Measurements from ENCODE around the gene DOCK10.

Gene DOCK10

DNA sequence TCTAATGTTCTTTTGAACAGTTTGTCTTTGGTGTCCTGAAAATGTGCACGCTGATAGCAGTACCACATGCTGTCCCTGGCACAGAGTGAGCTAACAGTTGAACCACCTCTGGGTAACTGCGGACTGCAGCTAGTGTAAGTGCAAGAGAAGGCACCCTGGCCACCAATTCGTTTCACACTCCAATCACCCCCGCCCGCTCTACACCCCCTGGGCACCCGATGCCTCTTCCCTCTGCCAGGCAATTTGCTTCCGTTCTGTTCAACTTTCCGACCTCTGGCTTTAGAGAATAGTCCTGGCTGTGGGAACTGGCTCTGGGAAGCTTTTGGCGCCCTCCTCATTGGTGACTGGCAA is 1.4 kb downstream of the DOCK10 start:
- no peak for DNase-seq

DNA sequence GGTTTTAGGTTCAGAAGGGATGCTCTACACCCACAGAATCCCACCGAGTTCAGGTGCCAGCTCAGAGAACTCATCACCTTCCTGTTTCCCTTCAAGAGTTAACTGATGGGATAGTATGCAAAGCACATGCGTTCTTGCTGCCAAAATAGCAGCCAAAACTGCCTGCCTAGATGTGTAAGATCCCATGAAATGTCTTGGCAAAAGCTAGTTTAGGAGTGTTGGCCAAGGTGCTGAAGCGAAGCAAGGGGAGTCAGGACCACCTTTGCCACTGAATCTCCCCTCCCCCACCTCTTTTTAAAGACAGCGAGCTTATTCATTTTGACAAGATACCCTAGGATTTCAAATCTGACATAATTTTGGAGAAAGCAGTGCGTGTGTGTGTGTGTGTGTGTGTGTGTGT is 2.1 kb downstream of the DOCK10 start:
- no peak for DNase-seq

DNA sequence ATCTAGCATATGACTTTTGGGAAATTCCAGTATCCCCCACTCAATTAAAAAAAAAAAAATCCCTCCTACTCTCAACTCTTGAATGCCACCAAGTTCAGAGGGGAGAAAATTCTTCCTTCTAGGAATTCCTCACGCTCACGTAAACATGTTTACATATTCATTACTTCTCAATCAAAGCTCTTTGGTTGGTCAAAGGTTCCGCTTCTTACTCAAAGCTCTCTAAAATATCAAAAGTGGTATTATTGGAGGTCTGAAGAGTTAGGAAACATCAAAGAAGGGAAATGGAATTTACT is 4.1 kb downstream of the DOCK10 start:
- no peak for DNase-seq

DNA sequence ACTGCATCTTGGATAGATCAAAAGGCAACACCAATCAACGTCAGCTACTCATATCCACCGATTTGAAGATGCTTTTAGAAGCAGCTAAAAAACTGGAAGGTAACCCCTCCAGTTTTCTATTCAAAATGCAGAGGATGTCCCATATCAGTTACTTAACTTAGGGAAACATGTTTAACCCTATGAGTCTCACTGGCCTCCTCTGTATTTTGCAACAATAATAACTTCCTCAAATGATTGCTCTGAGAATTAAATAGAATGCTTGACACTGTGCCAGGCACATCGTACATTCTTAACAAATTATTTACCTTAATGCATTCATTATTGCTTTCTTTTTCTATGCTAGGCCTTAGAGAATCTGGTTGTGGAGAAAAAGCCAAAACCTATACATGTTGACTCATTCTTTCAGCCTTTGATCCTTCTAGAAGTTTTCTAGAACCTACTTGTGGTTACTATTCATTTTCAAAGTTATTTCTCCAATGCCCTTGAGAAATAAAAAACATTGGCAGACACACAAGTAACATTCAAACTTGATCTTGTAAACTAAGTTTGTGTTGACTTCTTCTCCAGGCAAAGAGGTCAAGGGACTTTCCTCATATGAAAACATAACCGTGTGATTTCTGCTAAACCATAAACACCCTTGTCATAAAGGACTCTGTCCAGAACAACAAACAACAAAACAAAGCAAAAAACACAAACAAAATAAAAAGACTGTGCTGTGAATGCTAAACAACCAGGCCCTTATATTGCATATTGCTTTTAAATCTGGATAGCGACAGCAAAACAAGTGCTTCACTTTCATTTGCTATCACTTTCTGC is 4.6 kb downstream of the DOCK10 start:
- DNase-seq, result no peak

DNA sequence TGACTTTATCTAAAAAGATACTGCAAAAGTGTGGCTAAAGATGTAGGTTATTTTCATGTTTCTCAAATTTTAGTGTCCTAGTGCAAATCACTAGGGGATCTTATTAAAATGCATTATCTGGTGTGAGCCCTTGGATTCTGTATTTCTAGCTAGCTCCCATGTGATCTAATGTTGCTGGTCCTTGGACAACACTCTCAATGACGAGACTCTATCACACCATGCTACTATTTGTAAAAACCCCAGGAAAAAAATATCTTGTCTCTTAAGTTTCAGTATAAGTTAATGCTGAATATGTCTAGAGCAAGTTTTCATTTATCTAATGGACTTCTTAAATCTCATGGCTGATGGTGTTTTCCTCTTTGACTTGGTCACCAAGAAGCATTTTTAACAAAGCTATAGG is 5.8 kb downstream of the DOCK10 start:
- DNase-seq, result no peak

DNA sequence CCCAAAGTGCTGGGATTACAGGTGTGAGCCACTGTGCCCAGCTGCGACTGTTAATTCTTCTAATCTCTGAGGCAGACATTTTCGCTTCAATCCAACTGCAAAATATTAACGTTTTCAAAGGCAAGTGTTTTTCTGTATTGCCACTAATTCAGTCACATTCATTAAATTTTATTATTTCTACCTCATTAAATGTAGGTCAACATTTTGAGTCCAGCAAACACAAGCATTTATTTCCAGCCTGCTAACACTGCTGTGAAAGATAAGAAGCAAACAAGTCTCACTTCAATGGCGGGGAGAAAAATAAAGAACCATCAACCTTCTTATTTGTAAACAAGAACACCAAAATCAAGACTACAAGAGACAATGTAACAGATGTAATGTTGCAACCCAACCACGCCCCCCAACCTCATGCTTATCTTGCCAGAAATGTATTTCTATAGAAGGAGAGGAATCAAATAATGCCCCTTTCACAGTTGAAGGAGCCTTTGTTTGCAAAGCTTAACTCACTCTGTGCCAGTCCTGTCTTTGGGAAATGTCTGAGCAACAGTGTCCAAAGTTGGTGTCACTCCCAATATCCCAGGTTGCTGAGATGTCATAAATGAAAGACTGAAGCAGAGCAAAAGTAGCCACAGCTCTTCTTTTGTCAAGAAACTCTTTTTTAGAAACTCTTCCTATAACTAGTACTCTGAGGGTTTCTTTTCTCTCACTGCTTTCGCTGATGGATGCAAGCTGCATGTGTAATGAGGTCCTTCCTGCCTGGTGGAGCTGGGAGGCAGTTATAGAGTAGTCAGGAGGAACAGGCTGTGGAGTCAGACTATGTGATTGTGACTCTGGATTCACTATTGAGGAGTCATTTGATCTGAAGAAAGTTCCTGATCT is 8.6 kb downstream of the DOCK10 start:
- DNase-seq, result no peak

DNA sequence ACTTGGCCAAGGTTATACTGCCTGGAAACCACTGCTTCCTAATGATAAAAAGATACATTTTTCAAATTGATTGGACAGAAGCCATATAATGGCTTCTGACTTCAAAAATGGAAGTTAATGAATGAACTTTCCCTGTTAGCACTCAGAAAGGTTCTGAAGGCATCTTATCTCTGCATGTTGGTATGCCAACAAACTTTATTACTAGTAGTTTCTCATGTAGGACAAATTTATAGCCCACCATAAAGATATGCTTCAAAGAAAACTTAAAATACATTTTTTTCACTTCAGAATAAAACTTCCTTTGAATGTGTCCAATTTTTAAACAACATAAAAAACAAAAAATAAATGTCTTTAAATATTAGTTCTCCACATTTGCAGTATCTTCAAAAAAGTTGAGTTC is 10.0 kb downstream of the DOCK10 start:
- no peak for DNase-seq

DNA sequence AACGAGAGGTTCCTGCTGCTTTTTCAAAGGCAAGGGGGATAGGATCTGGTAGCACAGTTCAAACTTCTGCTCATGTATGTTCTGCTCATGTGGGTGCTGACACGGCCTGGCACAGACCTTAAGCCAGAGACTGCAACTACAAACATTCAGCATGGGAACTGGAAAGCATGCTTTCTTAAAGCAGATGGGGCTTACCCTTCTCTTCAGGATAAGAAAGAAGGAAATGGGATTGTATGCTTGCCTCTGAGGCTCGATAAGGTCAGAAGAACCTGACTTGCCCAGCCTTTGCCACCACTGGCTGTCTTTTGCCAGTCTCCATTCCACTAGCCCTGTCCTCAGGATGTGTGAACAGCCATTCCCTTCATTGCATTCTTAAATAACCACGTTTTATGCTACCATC is 10.7 kb downstream of the DOCK10 start:
- DNase-seq, result no peak

DNA sequence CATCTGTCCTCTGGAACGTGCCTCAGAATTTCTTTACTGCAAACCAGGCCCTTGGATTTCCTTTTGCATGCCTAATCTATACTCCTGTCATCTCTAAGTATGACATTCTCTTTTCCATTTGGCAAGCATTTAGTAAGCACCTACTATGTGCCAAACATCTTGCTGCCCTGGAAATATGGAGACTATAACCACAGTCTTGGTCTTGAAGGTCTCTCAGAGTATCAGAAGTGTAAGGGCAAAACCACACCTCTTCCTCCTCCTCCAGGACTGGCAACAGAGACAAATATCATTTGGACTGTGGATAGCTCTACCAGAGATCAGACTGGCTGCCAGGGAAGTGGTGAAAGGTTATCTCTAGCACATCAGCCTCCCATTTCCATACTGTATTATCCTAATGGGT is 11.4 kb downstream of the DOCK10 start:
- DNase-seq, result no peak

DNA sequence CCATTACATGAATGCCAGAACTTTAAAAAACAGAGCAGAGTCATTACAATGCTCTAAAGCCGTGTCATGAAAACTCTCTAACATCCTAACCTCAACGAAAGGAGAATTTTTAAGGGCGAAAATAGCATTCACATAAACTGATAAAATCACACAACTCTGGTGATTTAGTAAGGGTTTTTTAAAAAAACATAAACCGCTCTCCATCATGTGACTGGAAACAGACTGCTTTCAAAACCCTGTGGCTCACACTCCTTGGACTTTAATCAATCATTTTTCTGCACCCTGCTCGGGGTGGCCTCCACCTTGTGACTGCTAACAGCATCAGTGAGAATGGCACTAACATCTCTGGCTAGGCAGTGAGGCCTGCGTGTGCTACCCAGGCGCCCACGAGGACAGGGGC is 12.1 kb downstream of the DOCK10 start:
- no peak for DNase-seq

DNA sequence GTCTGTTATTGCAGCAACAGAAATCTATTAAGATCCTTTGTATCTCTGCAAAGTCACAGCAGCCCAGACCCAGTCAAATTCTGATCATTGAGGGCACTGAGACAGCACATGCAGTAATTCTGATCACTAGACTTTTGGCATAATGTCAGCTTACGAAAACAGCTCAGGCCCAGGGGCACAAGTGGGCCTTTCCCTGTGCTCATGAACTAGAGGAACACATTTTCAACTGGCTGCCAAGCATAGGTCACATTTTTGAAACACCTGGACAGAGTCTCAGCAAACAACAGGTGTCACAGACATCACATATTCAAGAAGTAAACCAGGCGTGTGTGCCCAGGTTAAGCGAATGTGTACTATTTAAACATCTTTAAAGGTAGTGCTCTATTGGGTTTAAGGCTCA is 13.7 kb downstream of the DOCK10 start:
- no peak for DNase-seq

DNA sequence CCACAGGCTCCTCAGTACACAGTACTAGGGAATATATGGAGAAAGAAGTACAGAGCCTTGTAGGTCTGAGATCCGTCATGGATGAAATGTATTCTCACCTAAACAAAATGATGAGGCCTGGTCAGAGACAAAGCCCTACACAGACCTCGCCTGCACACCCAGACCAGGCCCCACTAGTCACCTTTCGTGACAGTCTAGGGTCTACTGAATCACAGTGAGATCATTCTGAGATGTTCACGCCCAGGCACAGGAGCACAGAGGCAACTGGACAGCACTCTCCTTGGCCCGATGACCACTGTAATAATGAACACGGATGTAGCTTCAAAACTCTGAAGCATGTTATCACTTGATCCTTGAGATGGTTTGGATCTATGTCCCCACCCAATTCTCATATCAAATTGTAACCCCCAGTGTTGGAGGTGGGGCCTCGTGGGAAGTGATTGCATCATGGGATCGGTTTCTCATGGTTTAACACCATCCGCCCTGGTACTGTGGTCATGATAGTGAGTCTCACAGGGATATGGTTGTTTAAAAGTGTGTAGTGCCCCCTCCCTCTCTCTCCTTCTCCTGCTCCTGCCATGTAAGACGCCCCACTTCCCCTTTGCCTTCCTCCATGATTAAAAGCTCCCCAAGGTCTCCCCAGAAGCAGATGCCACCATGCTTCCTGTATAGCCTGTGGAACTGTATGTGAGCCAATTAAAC is 15.1 kb downstream of the DOCK10 start:
- DNase-seq, result no peak

DNA sequence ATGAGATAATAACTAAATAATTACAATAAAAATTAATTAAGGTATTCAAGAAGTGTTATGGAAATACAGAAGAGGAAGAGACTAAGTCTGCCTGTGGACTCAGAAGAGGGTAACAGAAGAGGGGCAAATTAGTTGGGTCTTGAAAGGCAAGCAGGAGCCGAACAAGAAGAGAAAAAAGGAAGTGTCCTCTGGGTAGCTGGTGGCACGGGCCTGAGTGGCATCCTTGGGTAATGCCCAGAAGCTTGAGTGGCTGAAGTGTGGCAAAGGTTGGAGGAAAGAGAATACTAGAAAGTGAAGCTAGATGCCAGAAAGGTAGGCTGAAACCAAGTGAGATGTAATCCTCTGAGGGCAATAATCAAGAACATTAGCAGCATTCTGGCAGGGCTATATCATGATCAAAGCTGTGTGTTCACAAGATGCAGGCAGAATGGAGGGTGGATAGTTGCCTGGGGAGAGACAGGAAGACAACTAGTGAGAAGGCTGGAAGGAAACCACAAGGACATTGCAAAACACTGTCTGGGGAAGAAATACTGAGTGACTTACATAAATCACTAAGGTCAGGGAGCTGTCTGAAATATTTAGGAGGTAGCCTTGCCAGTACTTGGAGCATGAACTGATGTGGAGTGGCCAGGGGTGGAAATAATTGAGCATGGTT is 16.2 kb downstream of the DOCK10 start:
- DNase-seq, result no peak

DNA sequence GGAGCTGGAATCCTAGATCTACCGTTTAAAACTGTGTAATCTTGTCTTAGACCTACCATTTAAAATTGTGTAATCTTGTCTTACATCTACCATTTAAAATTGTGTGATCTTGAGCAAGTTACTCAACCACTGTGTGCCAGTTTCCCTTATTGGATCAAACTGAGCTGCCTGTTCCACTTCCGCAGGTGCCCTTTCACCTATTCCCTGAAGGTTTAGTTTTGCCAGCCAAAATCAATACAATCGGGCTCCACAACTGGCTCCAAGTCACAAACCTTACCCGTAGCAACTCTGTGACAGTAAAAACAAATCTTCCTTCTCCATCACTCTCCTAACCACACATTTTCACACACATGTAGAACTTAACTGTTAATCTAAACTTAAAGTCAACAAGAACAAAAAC is 20.1 kb downstream of the DOCK10 start:
- no peak for DNase-seq

DNA sequence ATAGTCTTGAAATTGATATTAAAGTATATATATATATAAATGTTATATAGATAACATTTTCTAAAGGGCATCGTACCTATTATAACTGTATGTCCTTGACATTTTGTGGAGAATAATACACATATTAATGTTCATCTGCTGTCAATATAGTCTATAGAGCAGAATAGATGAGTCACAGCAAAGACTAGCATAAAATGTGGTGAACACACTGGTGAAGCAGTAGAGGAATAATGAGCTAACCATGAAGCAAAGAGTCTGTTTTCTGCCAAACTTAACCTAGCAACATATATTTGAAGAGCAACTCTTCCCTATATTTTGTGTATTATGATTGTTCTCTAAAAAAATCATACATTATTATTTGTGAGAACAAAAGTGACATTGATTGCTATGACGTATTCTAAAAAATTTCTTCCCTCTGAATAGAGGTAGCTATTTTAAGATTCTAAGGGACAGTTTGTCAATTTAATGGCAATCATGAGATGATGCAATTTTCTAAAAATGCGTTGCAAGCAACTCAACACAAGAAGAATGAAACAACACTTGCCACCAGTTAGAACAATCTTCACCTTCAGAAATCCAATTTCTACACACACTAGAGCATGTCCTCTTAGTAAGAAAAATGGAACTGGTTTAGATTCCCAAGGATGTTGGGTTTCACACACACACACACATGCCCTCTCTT is 22.0 kb downstream of the DOCK10 start:
- DNase-seq, result no peak

DNA sequence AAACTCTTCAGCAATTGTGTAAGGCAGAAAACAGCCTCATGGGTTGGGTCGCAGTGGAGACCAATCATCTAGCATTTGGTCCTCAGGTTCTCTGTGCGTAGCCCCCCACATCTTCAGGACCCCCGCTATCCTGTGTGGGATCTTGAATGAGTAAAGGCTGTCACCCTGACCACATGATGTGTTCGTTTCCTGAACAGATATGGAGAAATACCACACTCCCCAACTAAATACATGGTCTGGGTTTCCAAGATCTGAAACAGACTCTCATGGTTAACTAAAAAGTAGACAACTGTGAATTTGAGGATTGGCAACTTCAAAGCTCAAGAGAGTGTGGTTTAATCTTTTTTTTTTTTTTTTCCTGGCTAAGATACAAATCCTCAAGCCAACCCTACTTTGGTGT is 23.2 kb downstream of the DOCK10 start:
- DNase-seq, result no peak

DNA sequence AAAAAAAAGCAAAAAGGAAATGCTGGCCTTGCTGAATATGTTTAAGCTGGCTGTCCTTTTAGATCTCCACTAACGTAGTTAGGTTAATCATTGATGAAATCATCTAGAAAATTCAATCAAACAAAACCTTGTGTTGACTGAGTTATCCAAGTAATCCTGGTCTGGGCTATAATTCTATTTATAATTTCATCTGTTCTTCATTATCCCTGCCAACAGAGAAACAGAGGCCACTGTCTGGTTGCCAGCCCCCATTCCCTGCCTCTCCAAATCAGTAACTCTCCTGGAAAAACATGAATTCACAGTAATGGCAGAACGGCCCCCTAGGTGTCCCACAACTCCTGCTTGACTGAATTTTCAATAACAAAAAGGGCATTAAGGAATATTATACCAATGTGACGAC is 24.6 kb downstream of the DOCK10 start:
- no peak for DNase-seq

DNA sequence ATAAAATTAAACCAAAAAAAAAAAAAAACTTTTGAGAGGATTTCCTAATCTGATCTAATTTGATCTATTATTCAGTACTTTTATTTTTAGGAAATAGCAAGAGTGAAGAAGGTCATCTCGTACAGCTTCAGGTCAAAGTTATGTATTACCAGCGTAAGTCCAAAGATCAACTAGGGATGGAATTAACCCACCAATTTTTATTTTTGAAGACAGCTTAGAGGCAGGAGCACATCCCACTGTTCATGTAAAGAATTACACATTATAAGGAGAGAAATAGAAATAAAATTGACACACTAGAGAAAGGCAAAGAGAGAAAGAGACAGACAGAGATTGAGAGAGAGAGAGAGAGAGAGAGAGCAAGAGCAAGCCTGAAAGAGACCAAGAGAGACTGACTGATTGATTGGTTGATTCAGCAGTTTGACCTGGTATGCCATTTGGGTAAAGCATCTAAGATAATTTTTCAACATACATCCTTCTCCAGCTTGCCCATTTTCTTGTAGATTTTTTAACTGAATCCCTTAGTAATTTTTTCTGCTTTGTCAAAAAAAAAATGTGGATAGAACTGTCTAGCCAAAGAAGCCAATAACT is 25.1 kb downstream of the DOCK10 start:
- DNase-seq, result no peak

DNA sequence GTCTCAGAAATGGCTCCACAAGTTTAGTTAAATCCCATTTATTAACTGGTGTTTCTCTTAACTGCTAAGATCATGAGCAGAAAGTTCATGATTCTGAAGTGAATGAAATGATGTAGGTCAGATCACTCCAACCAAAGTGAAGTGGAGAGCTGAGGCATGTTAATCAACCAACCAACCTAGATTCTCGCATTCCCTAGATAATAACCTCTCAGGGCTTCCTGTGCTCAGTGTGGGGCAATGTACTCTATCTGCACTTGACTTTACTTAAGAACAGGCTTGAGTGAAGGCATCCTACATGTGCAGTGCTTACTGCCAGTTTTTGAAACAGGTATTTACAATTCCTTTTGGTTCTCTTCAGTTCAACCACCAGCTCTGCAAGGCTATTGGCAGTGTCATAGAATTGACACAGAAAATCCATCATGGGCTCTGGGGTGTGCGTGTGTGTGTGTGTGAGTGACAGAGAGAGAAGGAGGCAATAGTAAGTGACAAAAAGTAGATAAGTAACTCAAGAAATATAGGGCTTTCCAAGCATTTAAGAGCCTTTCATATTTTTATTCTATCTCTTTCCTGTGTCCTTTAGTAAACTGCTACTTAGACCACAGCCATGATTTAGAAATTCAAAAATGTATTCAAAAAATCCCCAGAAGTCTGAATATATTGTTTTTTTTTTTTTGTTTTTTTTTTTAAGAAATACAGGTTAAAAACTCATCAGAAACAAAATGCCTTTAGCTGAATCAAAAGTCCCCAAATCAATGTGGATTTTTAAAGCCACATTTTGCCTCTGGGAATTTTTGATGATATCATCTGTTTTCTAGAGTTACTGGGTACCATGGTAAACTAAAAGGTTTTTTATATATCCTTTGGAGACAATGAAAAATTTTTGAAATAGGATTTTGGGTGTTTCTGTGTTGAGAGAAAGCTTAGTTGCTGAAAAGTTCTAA is 28.6 kb downstream of the DOCK10 start:
- DNase-seq, result no peak

DNA sequence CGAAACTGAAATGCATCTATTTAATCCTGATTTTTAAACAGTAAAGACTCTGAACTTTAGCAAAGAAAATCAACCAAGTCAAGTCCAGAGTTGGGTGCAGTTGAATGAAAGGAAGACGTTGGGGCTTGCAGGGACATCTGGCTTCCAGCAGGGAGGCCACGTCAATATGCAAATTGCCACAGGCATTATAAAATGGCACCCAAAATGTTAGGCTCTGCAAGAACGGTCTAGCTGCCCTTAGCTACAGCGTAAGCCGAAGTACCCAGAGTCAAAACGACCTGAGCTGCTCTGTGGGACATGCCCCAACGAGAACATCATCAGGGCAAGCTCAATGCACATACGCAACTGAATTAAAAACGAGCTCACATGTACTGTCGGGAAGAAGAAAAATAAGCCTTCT is 30.7 kb downstream of the DOCK10 start:
- no peak for DNase-seq

DNA sequence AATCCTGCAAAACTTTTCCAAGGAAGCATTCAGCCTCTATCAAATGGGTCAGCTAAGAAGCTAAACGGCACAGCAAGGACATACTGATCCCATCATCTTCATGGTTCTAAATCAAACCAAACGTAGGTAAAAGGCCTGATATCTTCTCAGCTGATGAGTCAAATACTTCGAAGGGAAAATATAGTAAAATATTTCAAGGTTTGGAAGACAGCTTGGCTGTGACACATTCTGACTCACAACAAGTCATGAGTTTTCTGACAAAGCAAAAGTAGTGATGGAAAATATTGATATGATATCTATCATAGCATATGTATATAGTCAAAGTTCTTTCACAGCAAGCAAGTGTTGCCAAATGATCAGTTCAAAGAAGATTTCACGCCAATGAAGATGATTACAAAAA is 31.5 kb downstream of the DOCK10 start:
- no peak for DNase-seq
